Nephron (organoid): ENCODE data around the gene DTNBP1.

Source experiments
- H3K27ac Mint-ChIP-seq, 3 experiments: 2 replicates each; pipeline ENCODE4 v1.8.0; 2020; ENCODE audit warnings: mixed read lengths in 3 of 3, mild to moderate bottlenecking in 2 of 3, moderate library complexity in 1 of 3
- H3K27me3 Mint-ChIP-seq: 2 replicates; pipeline ENCODE4 v1.8.0; 2021; ENCODE audit warnings: low read depth, mild to moderate bottlenecking, moderate library complexity, mixed read lengths
- H3K36me3 Mint-ChIP-seq: 2 replicates; pipeline ENCODE4 v1.8.0; 2020; ENCODE audit warnings: low read depth, mixed read lengths
- H3K4me1 Mint-ChIP-seq: 2 replicates; pipeline ENCODE4 v1.8.0; 2020; ENCODE audit warnings: mixed read lengths
- H3K4me3 Mint-ChIP-seq, 3 experiments: 2 replicates each; pipeline ENCODE4 v1.8.0; 2020; ENCODE audit warnings: mild to moderate bottlenecking in 3 of 3, mixed read lengths in 3 of 3, moderate library complexity in 2 of 3
- H3K9me3 Mint-ChIP-seq: 2 replicates; pipeline ENCODE4 v1.8.0; 2020; ENCODE audit warnings: mixed read lengths
- CTCF ChIP-seq, 3 experiments: fragments of 200-600 bp; sonication (generic); IDR thresholded peaks; one replicate each; pipeline ENCODE4 v1.5.0; 2021; ENCODE audit warnings: antibody characterized with exemption in 3 of 3; ENCODE audit not compliant: unreplicated experiment in 3 of 3

Gene DTNBP1

DNA sequence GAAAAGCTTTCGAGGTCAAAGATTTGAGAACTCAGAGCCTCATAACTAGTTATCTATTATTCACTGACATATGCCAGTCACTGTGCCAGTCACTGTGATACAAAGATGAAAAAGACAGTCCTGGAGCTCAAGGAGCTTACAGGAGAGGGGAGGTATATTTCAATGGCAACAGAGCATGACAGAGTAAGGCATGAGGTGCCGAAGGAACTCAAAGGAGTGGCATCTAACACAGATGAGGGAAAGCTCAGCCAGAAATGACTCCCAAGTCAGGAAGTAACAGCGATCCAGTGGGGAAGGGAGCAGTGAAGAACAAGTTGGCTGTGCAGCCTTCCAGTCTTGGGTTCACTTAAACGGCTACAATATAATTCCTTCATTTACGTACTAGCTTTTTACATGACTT lies 46.6 kb downstream of the DTNBP1 start:
- Mint-ChIP-seq H3K9me3 (peaks cover 13% of the 10 kb centered on the region), H3K36me3 (peaks cover 24% of the 10 kb centered on the region), H3K27me3 (no peaks in the 10 kb centered on the region), H3K4me3 (no peak overlapping the region), H3K4me1 (peaks cover 23% of the 10 kb centered on the region), H3K27ac (peak overlapping the region in 1 of 3 experiments; percentile 79)
- TF ChIP-seq CTCF (IDR thresholded peaks at IDR 0.05; ENCODE audit: unreplicated experiment in 3 of 3) = no peak

DNA sequence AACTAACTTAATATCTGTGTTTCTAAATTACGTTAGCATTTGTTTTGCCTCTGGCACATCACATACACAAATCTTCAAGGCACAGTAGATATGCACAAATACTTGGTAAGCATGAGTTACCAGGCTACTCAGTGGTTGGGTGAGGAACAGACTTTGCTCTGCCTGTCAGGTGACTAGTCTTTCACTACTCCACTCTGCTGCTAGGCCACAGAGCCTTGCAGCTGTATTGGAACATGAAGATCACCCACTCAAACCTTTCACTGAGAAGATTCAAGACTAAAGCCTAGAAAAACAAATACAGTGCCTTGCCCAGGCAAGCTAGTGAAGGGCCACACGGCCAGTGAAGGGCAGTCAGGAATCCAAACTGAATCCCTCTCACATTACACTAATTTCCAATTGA lies 47.0 kb downstream of the DTNBP1 start:
- H3K27ac Mint-ChIP-seq = peak overlapping the region in 2 of 3 experiments; percentile 52 to 79
- no peak for TF ChIP-seq CTCF (IDR thresholded peaks at IDR 0.05; ENCODE audit: unreplicated experiment in 3 of 3)
- H3K27me3 Mint-ChIP-seq = no peaks in the 10 kb centered on the region
- H3K9me3 Mint-ChIP-seq = peaks cover 16% of the 10 kb centered on the region
- H3K4me1 Mint-ChIP-seq = peaks cover 19% of the 10 kb centered on the region
- peaks cover 29% of the 10 kb centered on the region for H3K36me3 Mint-ChIP-seq
- H3K4me3 Mint-ChIP-seq = no peak overlapping the region

DNA sequence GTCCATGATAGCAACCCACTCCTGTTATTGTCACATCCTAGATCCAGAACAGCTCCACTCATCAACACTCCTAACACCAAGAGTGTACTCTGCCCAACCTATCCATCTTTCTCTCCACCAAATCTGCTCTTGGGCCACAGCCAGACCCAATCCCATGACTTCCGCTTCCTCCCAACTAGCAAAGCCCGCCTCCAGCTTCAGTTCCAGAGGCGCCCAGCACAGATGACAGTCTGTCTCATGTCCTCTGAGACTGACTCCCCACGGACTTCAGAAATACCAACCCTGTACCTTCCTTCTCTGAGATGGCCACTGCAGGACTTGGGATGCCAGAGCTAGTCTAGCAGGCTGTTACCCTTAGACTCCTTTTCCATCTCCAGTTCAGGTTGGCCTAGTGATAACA lies 48.6 kb downstream of the DTNBP1 start:
- Mint-ChIP-seq H3K4me3 (no peak overlapping the region), H3K9me3 (peaks cover 16% of the 10 kb centered on the region), H3K27ac (no peak overlapping the region), H3K36me3 (peaks cover 43% of the 10 kb centered on the region), H3K4me1 (peaks cover 9% of the 10 kb centered on the region), H3K27me3 (no peaks in the 10 kb centered on the region)
- no peak for TF ChIP-seq CTCF (IDR thresholded peaks at IDR 0.05; ENCODE audit: unreplicated experiment in 3 of 3)

DNA sequence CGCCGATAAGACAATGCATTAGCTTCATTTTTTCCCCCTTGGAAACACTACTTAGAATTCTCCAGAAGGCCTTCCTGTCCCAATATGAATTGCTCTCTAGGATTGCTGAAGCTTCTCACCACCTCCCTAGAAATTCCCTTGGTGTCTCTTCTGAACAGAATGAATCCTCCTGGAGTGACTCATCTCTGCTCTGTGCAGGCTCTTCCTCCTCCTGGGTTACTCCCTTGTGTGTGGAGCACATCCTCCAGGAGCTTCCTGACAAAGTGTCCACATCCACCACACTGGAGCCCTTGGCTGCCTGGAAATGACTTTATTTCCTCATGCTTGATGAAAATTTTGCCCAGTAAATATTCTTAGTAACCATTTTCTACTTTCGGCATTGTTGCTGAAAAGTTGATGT lies 54.4 kb downstream of the DTNBP1 start:
- Mint-ChIP-seq H3K4me3 (no peak overlapping the region), H3K36me3 (peaks cover 32% of the 10 kb centered on the region), H3K4me1 (peaks cover 4% of the 10 kb centered on the region), H3K27me3 (no peaks in the 10 kb centered on the region), H3K9me3 (peaks cover 10% of the 10 kb centered on the region), H3K27ac (peak overlapping the region in 1 of 3 experiments; percentile 46)
- TF ChIP-seq CTCF (IDR thresholded peaks at IDR 0.05; ENCODE audit: unreplicated experiment in 3 of 3) = no peak

DNA sequence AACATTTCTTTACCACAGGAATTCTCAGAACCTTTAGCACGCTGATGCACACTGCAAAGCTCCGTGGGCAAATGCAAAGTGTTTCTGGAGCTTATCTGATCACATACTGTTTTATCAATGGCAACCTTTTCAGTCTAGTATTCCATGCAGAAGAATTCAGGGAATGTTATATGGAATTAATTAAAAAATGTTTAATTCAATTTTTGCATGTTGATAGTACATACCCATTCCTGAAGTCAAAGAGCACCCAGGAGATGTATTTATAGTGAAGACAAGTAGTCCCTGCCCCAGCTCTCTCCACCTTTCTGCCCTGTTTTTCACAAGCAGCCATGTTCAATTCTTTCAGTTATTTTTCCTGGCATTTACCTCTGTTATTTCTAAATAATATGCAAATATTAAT lies 55.2 kb downstream of the DTNBP1 start:
- Mint-ChIP-seq H3K4me3 (no peak overlapping the region), H3K27me3 (no peaks in the 10 kb centered on the region), H3K36me3 (peaks cover 28% of the 10 kb centered on the region), H3K4me1 (peaks cover 4% of the 10 kb centered on the region), H3K9me3 (peaks cover 8% of the 10 kb centered on the region), H3K27ac (no peak overlapping the region)
- TF ChIP-seq CTCF (IDR thresholded peaks at IDR 0.05; ENCODE audit: unreplicated experiment in 3 of 3) = no peak

DNA sequence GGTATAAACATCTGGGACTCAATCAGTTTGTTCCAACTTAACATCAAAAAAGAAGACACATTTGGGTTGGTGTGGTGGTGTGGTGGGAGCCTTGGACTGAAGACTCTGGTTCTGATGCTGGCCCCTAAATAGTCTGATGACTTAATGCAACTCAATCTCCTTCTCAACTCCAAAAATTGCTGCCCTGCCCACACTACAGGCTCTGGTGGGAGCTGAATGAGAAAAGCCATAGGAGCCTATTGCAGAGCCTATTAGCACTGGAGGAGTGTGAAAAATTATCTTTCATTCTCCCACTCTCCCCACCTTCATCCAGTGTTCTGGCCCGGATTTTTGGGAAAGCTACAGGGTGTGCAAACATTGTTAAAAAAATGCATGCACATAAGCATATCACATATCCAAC lies 56.5 kb downstream of the DTNBP1 start:
- H3K9me3 Mint-ChIP-seq = peaks cover 3% of the 10 kb centered on the region
- no peak overlapping the region for H3K4me3 Mint-ChIP-seq
- no peak for TF ChIP-seq CTCF (IDR thresholded peaks at IDR 0.05; ENCODE audit: unreplicated experiment in 3 of 3)
- no peaks in the 10 kb centered on the region for H3K27me3 Mint-ChIP-seq
- H3K27ac Mint-ChIP-seq = no peak overlapping the region
- peaks cover 4% of the 10 kb centered on the region for H3K4me1 Mint-ChIP-seq
- H3K36me3 Mint-ChIP-seq = peaks cover 20% of the 10 kb centered on the region
